H1 (cell line): ENCODE measurements around the gene DACT1. TPM values are rescaled to one million over a fixed set of nuclear protein-coding genes. Genes with fewer than 3 reads are reported as not detected.

Experiments
- CTCF ChIA-PET: fragments of 300-600 bp; sonication (Branson Sonifier 250); formaldehyde crosslinking; loops from one replicate; lab custom pipeline; 2021; ENCODE audit not compliant: partially characterized antibody; lab: Charles Lee
- POLR2A ChIA-PET: fragments of 300-600 bp; sonication (Branson Sonifier 250); formaldehyde crosslinking; loops from one replicate; lab custom pipeline; 2021; ENCODE audit warnings: inconsistent platforms; ENCODE audit not compliant: partially characterized antibody; lab: Charles Lee
- DNase-seq, 2 experiments: peaks; one replicate each; pipeline versions ENCODE4 v3.0.0 to v3.0.0-alpha.2; 2010 to 2022; ENCODE audit warnings: low spot score in 2 of 2, low read depth in 1 of 2, mixed read lengths in 1 of 2
- FAIRE-seq: peaks from 2 replicates; lab custom pipeline; 2011; peaks lifted over from hg19 to GRCh38; lab: Jason Lieb, UNC
- H2AFZ ChIP-seq: 2 replicates; pipeline ENCODE4 v1.8.1; 2012; ENCODE audit warnings: low read length, inconsistent platforms
- H2AK5ac ChIP-seq: 2 replicates; pipeline ENCODE4 v1.6.1; 2013; ENCODE audit warnings: low read depth, low read length
- H2BK120ac ChIP-seq: replicated peaks from 2 replicates; pipeline ENCODE3; 2013; ENCODE audit warnings: low read depth, low read length, inconsistent platforms
- H2BK12ac ChIP-seq: 2 replicates; pipeline ENCODE4 v1.6.1; 2013; ENCODE audit warnings: low read depth, low read length
- H2BK15ac ChIP-seq: 2 replicates; pipeline ENCODE4 v1.6.1; 2013; ENCODE audit warnings: low read length
- H2BK20ac ChIP-seq: 2 replicates; pipeline ENCODE4 v1.6.1; 2013; ENCODE audit warnings: low read length
- H2BK5ac ChIP-seq: 2 replicates; pipeline ENCODE4 v1.6.1; 2013; ENCODE audit warnings: low read depth, low read length
- H3K14ac ChIP-seq: 2 replicates; pipeline ENCODE4 v1.6.1; 2013; ENCODE audit warnings: inconsistent platforms; ENCODE audit not compliant: insufficient read length
- H3K18ac ChIP-seq: 2 replicates; pipeline ENCODE4 v1.6.1; 2013; ENCODE audit warnings: low read length; ENCODE audit errors: extremely low read depth
- H3K23ac ChIP-seq: 2 replicates; pipeline ENCODE4 v1.6.1; 2013; ENCODE audit warnings: inconsistent platforms; ENCODE audit not compliant: insufficient read length
- H3K23me2 ChIP-seq: 2 replicates; pipeline ENCODE4 v1.6.1; 2013; ENCODE audit warnings: low read depth, low read length
- H3K27ac ChIP-seq: 2 replicates; pipeline ENCODE4 v1.6.1; 2011; ENCODE audit warnings: low read depth, low read length, inconsistent platforms
- H3K27me3 ChIP-seq, 4 experiments: replicated peaks in 1 of 4; 1 replicate in 1 of 4; 2 replicates in 3 of 4; pipeline versions ENCODE4 v1.6.1 to v1.8.1; 2011 to 2013; ENCODE audit warnings: low read length in 3 of 4, mild to moderate bottlenecking in 3 of 4, inconsistent platforms in 2 of 4, mixed read lengths in 2 of 4, moderate library complexity in 1 of 4; ENCODE audit not compliant: control insufficient read depth in 3 of 4, insufficient read depth in 3 of 4; ENCODE audit errors: extremely low read depth in 1 of 4
- H3K36me3 ChIP-seq, 4 experiments: 2 replicates each; pipeline versions ENCODE4 v1.6.1 to v1.8.1; 2011 to 2013; ENCODE audit warnings: mild to moderate bottlenecking in 4 of 4, low read length in 3 of 4, moderate library complexity in 2 of 4, control low read depth in 1 of 4, inconsistent platforms in 1 of 4; ENCODE audit not compliant: insufficient read depth in 4 of 4, control insufficient read depth in 2 of 4
- H3K4ac ChIP-seq: replicated peaks from 2 replicates; pipeline ENCODE3; 2013; ENCODE audit warnings: low read length, low read depth, mixed read lengths, inconsistent platforms; ENCODE audit not compliant: insufficient read length
- H3K4me1 ChIP-seq, 4 experiments: replicated peaks in 1 of 4; 1 replicate in 1 of 4; 2 replicates in 3 of 4; pipeline versions ENCODE4 v1.6.1 to v1.8.1; 2011 to 2013; ENCODE audit warnings: low read length in 3 of 4, inconsistent platforms in 2 of 4, mixed read lengths in 1 of 4; ENCODE audit not compliant: insufficient read depth in 4 of 4, control insufficient read depth in 3 of 4
- H3K4me2 ChIP-seq, 2 experiments: 2 replicates each; pipeline versions ENCODE4 v1.6.1 to v1.8.1; 2011 to 2013; ENCODE audit warnings: low read depth in 2 of 2, low read length in 2 of 2, control low read depth in 1 of 2, inconsistent platforms in 1 of 2, mild to moderate bottlenecking in 1 of 2; ENCODE audit not compliant: insufficient read depth in 1 of 2
- H3K4me3 ChIP-seq, 4 experiments: fragments of 200-600, 300-600 bp in 1 of 4; sonication (generic), shearing (Covaris generic), sonication (Bioruptor Twin) in 1 of 4; 2 replicates each; pipeline versions ENCODE4 v1.5.1 to v1.8.1; 2011 to 2016; ENCODE audit warnings: low read length in 4 of 4, low read depth in 3 of 4, control low read depth in 2 of 4, inconsistent platforms in 2 of 4, mild to moderate bottlenecking in 2 of 4, mixed read lengths in 1 of 4, moderate library complexity in 1 of 4; ENCODE audit not compliant: insufficient read depth in 2 of 4; ENCODE audit errors: extremely low read depth in 1 of 4
- H3K56ac ChIP-seq: replicated peaks from 2 replicates; pipeline ENCODE3; 2013; ENCODE audit warnings: low read depth, mild to moderate bottlenecking, mixed read lengths, low read length, inconsistent platforms; ENCODE audit not compliant: insufficient read length
- H3K79me1 ChIP-seq: 2 replicates; pipeline ENCODE4 v1.6.1; 2013; ENCODE audit warnings: low read depth, low read length, control low read depth
- H3K79me2 ChIP-seq, 2 experiments: 2 replicates each; pipeline versions ENCODE4 v1.6.1 to v1.8.1; 2012 to 2013; ENCODE audit warnings: low read length in 2 of 2, mild to moderate bottlenecking in 2 of 2, inconsistent platforms in 1 of 2; ENCODE audit not compliant: insufficient read depth in 2 of 2, control insufficient read depth in 1 of 2
- H3K9ac ChIP-seq, 4 experiments: replicated peaks in 1 of 4; 1 replicate in 1 of 4; 2 replicates in 3 of 4; pipeline versions ENCODE4 v1.6.1 to v1.8.1; 2011 to 2013; ENCODE audit warnings: low read depth in 3 of 4, low read length in 3 of 4, control low read depth in 2 of 4, mild to moderate bottlenecking in 2 of 4, moderate library complexity in 2 of 4, inconsistent platforms in 1 of 4; ENCODE audit errors: extremely low read depth in 1 of 4
- H3K9me3 ChIP-seq, 2 experiments: 2 replicates each; pipeline versions ENCODE4 v1.6.1 to v1.8.1; 2012 to 2013; ENCODE audit warnings: mild to moderate bottlenecking in 2 of 2, moderate library complexity in 2 of 2, control low read depth in 1 of 2, inconsistent platforms in 1 of 2, low read depth in 1 of 2, low read length in 1 of 2, mixed read lengths in 1 of 2; ENCODE audit not compliant: insufficient read depth in 2 of 2
- H4K20me1 ChIP-seq, 2 experiments: replicated peaks in 1 of 2; 2 replicates each; pipeline versions ENCODE3 to v1.8.1; 2011 to 2013; ENCODE audit warnings: inconsistent platforms in 2 of 2, low read length in 2 of 2, mild to moderate bottlenecking in 1 of 2; ENCODE audit not compliant: insufficient read depth in 2 of 2, control insufficient read depth in 1 of 2
- H4K5ac ChIP-seq: 2 replicates; pipeline ENCODE4 v1.6.1; 2013; ENCODE audit warnings: low read length, low read depth, mixed read lengths, inconsistent platforms; ENCODE audit not compliant: insufficient read length
- H4K8ac ChIP-seq: 2 replicates; pipeline ENCODE4 v1.8.0; 2013; ENCODE audit warnings: mild to moderate bottlenecking, moderate library complexity, low read length, inconsistent platforms; ENCODE audit not compliant: insufficient read depth; ENCODE audit errors: extremely low read depth
- H4K91ac ChIP-seq: replicated peaks from 2 replicates; pipeline ENCODE3; 2013; ENCODE audit warnings: low read length, mixed read lengths, inconsistent platforms; ENCODE audit not compliant: insufficient read length
- E2F6 ChIP-seq: IDR thresholded peaks from 2 replicates; pipeline ENCODE4 v1.6.1; 2012; ENCODE audit warnings: inconsistent platforms
- FOSL1 ChIP-seq: IDR thresholded peaks from 2 replicates; pipeline ENCODE4 v1.6.1; 2011; ENCODE audit warnings: mild to moderate bottlenecking, low read depth, low read length, moderate library complexity; ENCODE audit not compliant: insufficient read depth
- PHF8 ChIP-seq: fragments of 200-600 bp; sonication (generic); conservative IDR thresholded peaks from 2 replicates; pipeline ENCODE4 v1.7.1; 2012; ENCODE audit warnings: low read depth, mild to moderate bottlenecking, inconsistent platforms, low read length, moderate library complexity
- RBBP5 ChIP-seq: IDR thresholded peaks from 2 replicates; pipeline ENCODE4 v1.7.1; 2012; ENCODE audit warnings: low read depth, mild to moderate bottlenecking, inconsistent platforms, low read length, moderate library complexity, borderline replicate concordance
- TBP ChIP-seq: IDR thresholded peaks from 2 replicates; pipeline ENCODE4 v1.6.1; 2011; ENCODE audit warnings: low read depth, low read length, improper control_type of control experiment
- USF2 ChIP-seq: IDR thresholded peaks from 2 replicates; pipeline ENCODE4 v1.6.1; 2011; ENCODE audit warnings: low read length, improper control_type of control experiment
- WGBS, 2 experiments: shearing (Covaris generic) in 1 of 2; methylation state at CpG; one replicate each; pipeline versions ENCODE4 v1.1.6 to v1.1.7; 2013 to 2015; ENCODE audit warnings: low lambda C conversion rate in 2 of 2, mixed read lengths in 2 of 2, inconsistent platforms in 1 of 2, low coverage in 1 of 2, missing lambda C conversion rate in 1 of 2; ENCODE audit not compliant: insufficient replicate concordance in 2 of 2, insufficient coverage in 1 of 2, insufficient read length in 1 of 2; ENCODE audit errors: extremely low coverage in 1 of 2, missing lambda C conversion rate in 1 of 2; 5-methylcytosine and 5-hydroxymethylcytosine counted together
- polyA plus RNA-seq, 7 experiments: library from polyadenylated mRNA; depleted of rRNA in 3 of 7; stranded (reverse) in 5 of 7; unstranded in 2 of 7; fragments of >200 nt in 5 of 7; fragments of 200-250 nt in 2 of 7; gene quantifications; 1 replicate in 5 of 7; 2 replicates in 1 of 7; 4 replicates in 1 of 7; pipeline versions ENCODE4 v1.2.1 to v1.2.3, GENCODE V29; 2011 to 2013; ENCODE audit warnings: missing spikeins in 2 of 7, mixed read lengths in 2 of 7
- total RNA-seq: library from RNA; stranded (reverse); fragmentation: NEBNext Ultra II Directional; extraction: Animal tissue kit (Norgen Biotek cat#: 25700); gene quantifications from 2 replicates; pipeline ENCODE4 v1.2.1, GENCODE V29; 2021

The DACT1 gene
- total and polyA plus RNA-seq, 2 of the 8 experiments (the other 6 are each of a cell fraction or from before 2014, with no cell fraction given) = 3.2 to 29.8 TPM

- Histone ChIP-seq H4K8ac (no peak overlapping the region), H3K79me2 (no peaks in the 10 kb centered on the region), H3K79me1 (no peaks in the 10 kb centered on the region), H2BK120ac (no peak overlapping the region), H2AK5ac (no peak overlapping the region), H4K20me1 (no peaks in the 10 kb centered on the region), H3K9ac (no peak overlapping the region), H3K4me2 (no peak overlapping the region), H3K4me3 (no peak overlapping the region), H2BK12ac (no peak overlapping the region), H3K23me2 (no peaks in the 10 kb centered on the region), H3K36me3 (no peaks in the 10 kb centered on the region), H3K4me1 (peaks cover 0 to 9% (median 4%) of the 10 kb centered on the region in 4 experiments; a peak in 3 of 7 replicates), H3K56ac (no peak overlapping the region), H3K27ac (no peak overlapping the region), H3K4ac (no peak overlapping the region), H3K14ac (no peak overlapping the region), H4K91ac (no peak overlapping the region), H2BK5ac (no peak overlapping the region), H3K27me3 (no peaks in the 10 kb centered on the region), H2AFZ (no peak overlapping the region), H2BK15ac (no peak overlapping the region), H4K5ac (no peak overlapping the region), H3K23ac (no peak overlapping the region), H2BK20ac (no peak overlapping the region), H3K18ac (no peak overlapping the region)
- POLR2A ChIA-PET = interaction anchor here (0.6 kb wide), 1 partner anchor 745 kb away, joined by 3 read pairs; no protein-coding TSS in a partner anchor
- CTCF ChIA-PET = interaction anchor here (1.1 to 1.2 kb wide), 2 partner anchors 9 to 47 kb away, joined by 3 to 4 read pairs; no protein-coding TSS in a partner anchor
- 93% methylated on average over 1 of the region's 1 CpG; no CpG with 5 or more reads in 1 of the 2 experiments for WGBS, 2 experiments
- FAIRE-seq = no peak
- DNase-seq = no peak
- TF ChIP-seq USF2 (no peak), E2F6 (no peak), FOSL1 (no peak), PHF8 (no peak), RBBP5 (no peak), TBP (no peak)
- TF ChIP-seq, all 59 proteins: peak for 0
- no peaks in the 10 kb centered on the region for H3K9me3 ChIP-seq
Measured at GRCh38 chr14:58617619-58618018, 20.1 kb upstream of the DACT1 start.
